ENCODE results near the gene LRP2.
A peak's percentile ranks its signal among the peaks of the same experiment; 100 is the strongest.

The LRP2 gene

GRCh38 chr2:169114056-169114455 lies 248.3 kb downstream of the LRP2 start:
- FAIRE-seq = no peak

GRCh38 chr2:169112841-169113240 lies 249.5 kb downstream of the LRP2 start:
- no peak for FAIRE-seq

GRCh38 chr2:169110916-169111315 lies 251.4 kb downstream of the LRP2 start:
- no peak for FAIRE-seq

GRCh38 chr2:169110419-169110818 lies 251.9 kb downstream of the LRP2 start:
- FAIRE-seq = no peak

- peak; percentile 34 for FAIRE-seq
These were observed 252.6 kb downstream of the LRP2 start for GRCh38 chr2:169109502-169110409.

- no peak for FAIRE-seq
These were observed 254.0 kb downstream of the LRP2 start for GRCh38 chr2:169108099-169108884.

- FAIRE-seq = no peak
These were observed 254.7 kb downstream of the LRP2 start for GRCh38 chr2:169107645-169108044.

- FAIRE-seq = no peak
These were observed 255.5 kb downstream of the LRP2 start for GRCh38 chr2:169106563-169107545.

- FAIRE-seq = no peak
These were observed 256.2 kb downstream of the LRP2 start for GRCh38 chr2:169106134-169106533.

GRCh38 chr2:169105476-169105875 lies 256.9 kb downstream of the LRP2 start:
- no peak for FAIRE-seq

- FAIRE-seq = no peak
These were observed 257.5 kb downstream of the LRP2 start for GRCh38 chr2:169104848-169105247.

- no peak for FAIRE-seq
These were observed 266.7 kb downstream of the LRP2 start for GRCh38 chr2:169095621-169096105.

GRCh38 chr2:169094676-169095075 lies 267.7 kb downstream of the LRP2 start:
- no peak for FAIRE-seq

- FAIRE-seq = no peak
These were observed 268.8 kb downstream of the LRP2 start for GRCh38 chr2:169093535-169093934.

- no peak for FAIRE-seq
These were observed 270.4 kb downstream of the LRP2 start for GRCh38 chr2:169091761-169092519.

GRCh38 chr2:169091256-169091655 lies 271.1 kb downstream of the LRP2 start:
- no peak for FAIRE-seq

GRCh38 chr2:169090133-169090820 lies 272.1 kb downstream of the LRP2 start:
- FAIRE-seq = no peak

- no peak for FAIRE-seq
These were observed 273.2 kb downstream of the LRP2 start for GRCh38 chr2:169089182-169089581.

GRCh38 chr2:169087757-169088379 lies 274.5 kb downstream of the LRP2 start:
- FAIRE-seq = no peak

GRCh38 chr2:169086893-169087467 lies 275.4 kb downstream of the LRP2 start:
- FAIRE-seq = no peak
